Dermis blood vessel endothelial cell (primary cell): Measurements from ENCODE around the gene IMMP2L. TPM values are rescaled to one million over a fixed set of nuclear protein-coding genes. Genes with fewer than 3 reads are reported as not detected.
"Not testable (repeated sequence)": the region's sequence is repeated elsewhere in the genome, so short reads cannot be mapped to it uniquely, and the experiment has no call there.

Experiments
- DNase-seq: peaks from one replicate; pipeline ENCODE4 v3.0.0; 2010
- total RNA-seq: library from RNA; depleted of rRNA; stranded (reverse); fragments of >200 nt; gene quantifications from 2 replicates; pipeline ENCODE4 v1.2.3, GENCODE V29; 2014

Gene IMMP2L
- 5.0 and 8.8 TPM in 2 replicates for total RNA-seq

DNA sequence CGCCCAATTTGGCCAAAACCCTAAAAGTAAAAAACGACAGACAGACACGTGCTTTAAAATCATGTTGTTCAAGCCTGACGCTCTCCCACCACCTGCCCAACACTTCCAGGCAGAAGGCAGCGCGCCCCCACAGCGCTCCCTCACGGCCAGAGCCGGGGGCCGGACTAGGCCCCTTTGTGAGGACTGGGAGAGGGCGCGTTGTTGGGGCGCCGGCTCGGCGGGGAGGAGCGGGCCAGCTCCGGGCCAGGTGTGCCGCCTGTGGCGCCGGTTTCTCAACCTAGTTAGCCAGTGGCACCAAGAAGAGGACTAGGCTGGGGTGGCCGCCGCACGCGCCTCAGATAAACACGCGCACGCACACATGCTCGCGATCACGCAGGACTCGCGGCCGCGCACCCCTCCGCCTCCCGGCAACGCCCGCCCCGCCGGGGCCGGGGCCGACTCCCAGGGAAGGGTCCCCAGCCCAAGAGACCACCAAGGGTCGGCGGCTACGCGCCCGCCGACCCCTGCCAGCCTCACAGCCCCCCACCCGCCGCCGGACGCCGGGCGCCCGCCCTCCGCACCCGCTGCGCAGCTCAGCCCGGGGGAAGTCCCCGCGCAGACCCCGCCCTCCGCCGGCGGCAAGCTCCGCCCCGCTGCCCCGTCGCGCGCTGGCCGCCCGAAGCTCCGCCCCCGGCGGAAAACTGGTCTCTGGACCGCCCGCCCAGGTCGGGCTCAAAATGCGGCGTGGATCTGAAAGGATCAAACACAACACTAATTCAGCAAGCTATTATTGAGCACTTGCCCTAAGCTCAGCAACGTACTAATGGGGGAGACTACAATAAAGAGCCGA, at the start of gene IMMP2L:
TSS of gene IMMP2L (minus strand) at position 589 of the 829 bp plus-strand sequence.
- DNase-seq, result peak; percentile 91

DNA sequence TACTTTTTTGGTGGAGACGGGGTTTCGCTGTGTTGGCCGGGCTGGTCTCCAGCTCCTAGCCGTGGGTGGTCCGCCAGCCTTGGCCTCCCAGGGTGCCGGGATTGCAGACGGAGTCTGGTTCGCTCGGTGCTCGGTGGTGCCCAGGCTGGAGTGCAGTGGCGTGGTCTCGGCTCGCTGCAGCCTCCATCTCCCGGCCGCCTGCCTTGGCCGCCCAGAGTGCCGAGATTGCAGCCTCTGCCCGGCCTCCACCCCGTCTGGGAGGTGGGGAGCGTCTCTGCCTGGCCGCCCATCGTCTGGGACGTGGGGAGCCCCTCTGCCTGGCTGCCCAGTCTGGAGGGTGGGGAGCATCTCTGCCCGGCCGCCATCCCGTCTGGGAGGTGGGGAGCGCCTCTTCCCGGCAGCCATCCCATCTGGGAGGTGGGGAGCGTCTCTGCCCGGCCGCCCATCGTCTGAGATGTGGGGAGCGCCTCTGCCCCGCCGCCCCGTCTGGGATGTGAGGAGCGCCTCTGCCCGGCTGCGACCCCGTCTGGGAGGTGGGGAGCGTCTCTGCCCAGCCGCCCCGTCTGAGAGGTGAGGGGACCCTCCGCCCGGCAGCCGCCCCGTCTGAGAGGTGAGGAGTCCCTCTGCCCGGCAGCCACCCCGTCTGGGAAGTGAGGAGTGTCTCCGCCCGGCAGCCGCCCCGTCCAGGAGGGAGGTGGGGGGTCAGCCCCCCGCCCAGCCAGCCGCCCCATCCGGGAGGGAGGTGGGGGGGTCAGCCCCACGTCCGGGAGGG, 47.4 kb upstream of the IMMP2L start:
- DNase-seq, result not testable (repeated sequence)

DNA sequence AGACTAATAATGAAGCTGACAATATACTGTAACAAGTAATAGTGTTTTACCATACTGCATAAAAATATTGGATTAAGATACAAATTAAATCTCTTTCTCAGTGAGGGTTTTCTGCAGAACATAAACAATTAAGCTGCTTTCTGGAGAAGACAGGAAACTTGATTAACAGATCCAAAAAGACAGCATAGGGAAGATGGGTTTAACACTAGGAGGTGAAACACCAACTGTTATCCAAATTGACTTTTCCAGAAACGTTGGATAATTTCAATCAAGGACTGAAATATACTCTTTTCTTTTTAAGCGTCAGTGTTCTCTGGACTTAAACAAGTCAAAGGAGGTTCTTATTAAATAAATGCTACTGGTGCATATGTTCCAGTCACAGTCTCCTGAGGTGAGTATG, 45.3 kb upstream of the IMMP2L start:
- no peak for DNase-seq

DNA sequence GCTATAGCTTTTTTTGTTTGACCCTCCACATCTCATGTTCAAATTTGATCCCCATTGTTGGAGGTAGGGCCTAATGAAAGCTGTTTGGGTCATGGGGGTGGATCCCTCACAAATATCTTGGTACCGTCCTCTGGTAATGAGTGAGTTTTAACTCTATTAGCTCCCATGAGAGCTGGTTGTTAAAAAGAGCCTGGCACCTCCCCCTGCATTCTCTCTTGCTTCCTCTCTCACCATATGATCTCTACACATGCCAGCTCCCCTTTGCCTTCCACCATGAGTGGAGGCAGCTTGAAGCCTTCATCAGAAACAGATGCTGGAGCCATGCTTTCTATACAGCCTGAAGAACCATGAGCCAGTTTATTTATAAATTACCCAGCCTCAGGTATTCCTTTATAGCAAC, 43.0 kb upstream of the IMMP2L start:
- DNase-seq, result no peak

DNA sequence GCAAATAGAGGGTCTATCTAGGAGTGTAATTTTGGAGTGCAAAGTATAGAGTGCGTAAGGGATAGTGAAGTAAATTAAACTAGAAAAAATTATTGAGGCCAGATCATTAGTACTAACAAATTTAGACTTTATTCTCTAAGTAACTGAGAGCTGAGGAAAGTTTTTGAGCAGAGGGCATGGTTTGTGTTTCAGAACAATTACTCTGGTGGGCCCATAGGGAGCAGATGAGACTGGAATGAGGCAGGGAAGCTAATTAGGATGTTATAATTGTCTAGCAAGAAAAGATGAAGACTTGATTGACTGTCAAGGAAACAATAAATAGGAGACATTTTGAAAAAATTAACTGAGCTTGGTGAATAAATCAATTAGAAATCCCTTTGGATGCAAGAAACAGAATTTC, 37.8 kb upstream of the IMMP2L start:
- no peak for DNase-seq

DNA sequence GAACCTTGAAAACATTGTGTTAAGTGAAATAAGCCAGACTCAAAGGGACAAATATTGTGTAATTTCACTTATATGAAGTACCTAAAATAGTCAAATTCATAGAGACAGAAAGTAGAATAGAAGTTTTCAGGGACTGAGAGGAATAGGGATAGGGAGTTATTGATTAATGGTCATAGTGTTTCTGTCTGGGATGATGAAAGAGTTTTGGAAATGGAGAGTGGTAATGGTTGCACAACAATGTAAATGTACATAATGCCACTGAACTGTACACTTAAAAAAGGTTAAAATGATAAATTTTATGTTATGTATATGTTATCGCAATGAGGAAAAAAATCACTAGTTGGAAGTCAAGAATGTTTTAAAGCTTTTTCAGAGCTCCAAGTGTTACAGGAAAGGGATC, 33.5 kb upstream of the IMMP2L start:
- no peak for DNase-seq

DNA sequence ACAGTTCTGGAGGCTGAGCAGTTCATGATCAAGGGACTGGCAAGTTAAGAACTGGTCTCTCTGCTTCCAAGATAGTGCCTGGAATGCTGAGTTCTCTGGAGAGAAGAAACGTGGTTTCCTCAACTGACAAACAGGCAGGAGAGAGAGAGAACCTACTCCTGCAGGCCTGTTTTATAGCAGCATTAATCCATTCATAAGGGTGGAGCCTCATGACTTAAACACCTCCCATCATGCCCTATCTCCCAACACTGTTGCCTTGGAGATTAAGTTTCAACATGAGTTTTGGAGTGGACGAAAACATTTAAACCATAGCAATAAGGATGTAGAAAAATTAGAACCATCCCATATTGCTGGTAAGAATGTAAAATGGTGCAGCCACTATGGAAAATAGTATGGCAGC, 32.3 kb upstream of the IMMP2L start:
- no peak for DNase-seq

DNA sequence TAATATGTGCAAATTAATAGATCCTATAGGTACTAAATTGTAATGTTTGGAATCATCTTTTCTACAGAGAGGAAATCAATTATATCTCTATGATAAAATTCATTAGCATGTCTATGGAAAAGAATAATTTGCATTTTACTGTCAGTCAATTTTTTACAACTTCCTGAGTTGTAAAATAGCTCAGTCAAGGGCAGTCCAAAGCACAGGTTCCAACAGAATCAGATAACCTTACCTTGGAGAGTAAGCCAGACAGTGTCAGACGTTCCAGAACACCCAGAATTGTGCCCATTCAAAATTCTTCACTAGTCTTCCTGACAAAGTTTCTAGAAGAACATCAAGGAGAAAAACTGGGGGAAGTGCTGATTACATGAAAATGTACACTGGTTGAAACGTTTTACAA, 31.1 kb upstream of the IMMP2L start:
- DNase-seq, result no peak

DNA sequence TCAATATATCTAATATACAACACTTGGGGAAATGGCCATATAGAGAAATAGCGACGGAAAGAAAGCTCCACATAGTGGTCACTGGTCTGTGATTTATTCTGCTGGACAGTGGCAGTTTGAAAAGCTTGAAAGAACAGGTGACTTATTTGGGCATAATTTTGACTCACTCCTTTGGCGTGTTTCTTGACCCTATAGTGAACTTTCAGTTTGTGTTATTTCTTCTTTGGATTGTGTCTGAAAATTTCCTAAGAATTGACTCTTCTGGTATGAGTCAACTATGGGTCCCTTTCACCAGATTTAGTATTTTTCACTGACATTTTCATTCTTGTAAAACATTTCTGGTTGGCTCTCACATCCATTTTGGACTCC, 25.8 kb upstream of the IMMP2L start:
- no peak for DNase-seq

DNA sequence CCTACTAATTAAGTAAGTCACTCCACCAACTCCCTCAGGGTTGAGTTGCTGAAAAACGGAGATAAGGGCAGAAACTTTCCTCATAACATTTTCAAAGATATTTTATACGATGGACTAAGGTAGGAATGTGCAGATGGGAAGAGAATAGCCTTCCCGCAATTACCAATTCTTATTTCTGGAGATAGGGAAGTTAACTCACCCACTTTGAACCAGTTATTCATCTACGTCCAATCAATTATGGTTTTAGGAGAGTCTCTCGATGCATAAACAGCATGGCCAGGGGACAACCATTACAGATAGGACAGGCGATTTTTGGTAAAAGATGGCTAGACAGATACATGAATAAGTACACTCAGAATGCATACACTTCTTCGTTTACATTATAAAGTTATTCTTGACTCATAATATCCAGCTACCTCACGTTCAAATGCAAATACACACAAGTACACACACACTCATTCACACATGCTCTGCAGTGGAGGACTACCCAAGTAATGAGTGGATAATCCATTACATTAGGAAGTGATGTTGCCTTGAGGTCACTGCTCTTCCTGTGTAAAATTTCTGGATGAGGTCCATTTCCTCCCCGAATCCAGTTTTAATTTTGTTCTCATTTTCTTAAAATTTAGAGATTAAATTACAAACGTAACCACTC, 25.2 kb upstream of the IMMP2L start:
- no peak for DNase-seq

DNA sequence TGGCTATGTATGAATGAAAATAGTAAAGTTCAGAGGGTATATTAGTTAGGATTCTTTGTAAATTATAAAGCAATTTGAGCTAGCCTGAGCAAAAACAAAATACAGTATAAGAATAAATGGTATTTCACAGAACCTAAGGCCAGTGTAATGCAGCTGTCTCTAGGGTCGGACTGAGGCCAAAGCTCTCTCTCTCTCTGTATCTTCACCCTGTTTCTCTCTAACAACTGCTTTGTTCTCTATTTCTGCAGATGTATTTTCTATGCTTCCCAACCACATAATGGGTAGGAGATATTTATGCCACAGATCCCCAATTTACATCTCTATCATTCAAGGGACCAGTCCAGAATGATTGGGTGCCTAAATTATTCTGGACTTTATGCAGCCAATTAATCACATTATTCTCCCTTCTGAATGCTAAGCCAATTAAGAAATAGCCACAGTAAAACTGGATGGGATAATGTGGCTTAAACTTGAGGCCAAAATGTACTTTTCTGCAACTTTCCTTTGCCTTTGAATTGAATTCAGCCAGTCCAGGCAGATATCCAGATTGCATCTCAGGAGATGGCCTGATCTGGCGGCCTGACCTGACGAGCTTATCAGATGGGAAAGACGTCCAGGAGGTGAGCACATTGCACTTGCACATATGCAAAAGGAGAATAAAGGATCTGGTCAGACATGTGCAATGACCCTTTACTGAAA, 24.6 kb upstream of the IMMP2L start:
- no peak for DNase-seq

DNA sequence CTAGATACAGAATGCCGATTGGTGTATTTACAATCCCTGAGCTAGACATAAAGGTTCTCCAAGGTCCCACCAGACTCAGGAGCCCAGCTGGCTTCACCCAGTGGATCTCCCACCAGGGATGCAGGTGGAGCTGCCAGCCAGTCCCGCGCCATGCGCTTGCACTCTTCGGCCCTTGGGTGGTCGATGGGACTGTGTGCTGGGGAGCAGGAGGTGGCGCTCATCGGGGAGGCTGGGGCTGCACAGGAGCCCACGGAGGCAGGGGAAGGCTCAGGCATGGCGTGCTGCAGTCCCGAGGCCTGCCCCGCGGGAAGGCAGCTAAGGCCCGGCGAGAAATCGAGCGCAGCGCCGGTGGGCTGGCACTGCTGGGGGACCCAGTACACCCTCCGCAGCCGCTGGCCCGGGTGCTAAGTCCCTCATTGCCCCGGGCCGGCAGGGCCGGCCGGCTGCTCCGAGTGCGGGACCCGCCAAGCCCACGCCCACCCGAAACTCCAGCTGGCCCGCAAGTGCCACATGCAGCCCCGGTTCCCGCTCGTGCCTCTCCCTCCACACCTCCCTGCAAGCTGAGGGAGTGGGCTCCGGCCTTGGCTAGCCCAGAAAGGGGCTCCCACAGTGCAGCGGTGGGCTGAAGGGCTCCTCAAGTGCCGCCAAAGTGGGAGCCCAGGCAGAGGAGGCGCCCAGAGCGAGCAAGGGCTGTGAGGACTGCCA, 19.6 kb upstream of the IMMP2L start:
- DNase-seq, result not testable (repeated sequence)

DNA sequence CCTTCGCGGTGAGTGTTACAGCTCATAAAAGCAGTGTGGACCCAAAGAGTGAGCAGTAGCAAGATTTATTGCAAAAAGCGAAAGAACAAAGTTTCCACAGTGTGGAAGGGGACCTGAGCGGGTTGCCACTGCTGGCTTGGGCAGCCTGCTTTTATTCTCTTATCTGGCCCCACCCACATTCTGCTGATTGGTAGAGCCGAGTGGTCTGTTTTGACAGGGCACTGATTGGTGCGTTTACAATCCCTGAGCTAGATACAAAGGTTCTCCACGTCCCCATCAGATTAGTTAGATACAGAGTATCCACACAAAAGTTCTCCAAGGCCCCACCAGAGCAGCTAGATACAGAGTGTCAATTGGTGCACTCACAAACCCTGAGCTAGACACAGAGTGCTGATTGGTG, 18.9 kb upstream of the IMMP2L start:
- not testable (repeated sequence) for DNase-seq

DNA sequence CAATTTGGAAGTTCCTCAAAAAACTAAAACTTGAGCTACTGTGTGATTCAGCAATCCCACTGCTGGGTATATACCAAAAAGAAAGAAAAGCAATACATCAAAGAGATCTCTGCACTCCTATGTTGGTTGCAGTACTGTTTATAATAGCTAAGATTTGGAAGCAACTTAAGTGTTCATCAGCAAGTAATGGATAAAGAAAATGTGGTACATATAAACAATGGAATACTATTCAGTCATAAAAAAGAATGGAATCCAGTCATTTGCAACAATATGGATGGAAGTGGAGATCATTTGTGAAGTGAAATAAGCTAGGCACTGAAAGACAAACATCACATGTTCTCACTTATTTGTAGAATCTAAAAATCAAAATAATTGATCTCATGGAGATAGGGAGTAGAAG, 16.5 kb upstream of the IMMP2L start:
- DNase-seq, result no peak

DNA sequence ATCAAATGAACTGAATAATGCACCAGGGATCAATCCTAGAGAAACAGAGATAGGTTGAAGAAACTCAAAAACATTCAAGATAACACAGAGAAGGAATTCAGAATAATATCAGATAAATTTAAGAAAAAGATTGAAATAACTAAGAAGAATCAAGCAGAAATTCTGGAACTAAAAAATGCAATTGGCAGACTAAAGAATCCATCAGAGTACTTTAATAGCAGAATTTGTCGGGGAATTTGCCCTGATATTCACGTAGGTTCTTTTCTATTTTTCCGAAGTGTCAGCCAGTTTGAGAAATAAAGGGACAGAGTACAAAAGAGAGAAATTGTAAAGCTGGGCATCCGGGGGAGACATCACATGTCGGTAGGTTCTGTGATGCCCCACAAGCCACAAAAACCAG, 9.4 kb upstream of the IMMP2L start:
- DNase-seq, result no peak

DNA sequence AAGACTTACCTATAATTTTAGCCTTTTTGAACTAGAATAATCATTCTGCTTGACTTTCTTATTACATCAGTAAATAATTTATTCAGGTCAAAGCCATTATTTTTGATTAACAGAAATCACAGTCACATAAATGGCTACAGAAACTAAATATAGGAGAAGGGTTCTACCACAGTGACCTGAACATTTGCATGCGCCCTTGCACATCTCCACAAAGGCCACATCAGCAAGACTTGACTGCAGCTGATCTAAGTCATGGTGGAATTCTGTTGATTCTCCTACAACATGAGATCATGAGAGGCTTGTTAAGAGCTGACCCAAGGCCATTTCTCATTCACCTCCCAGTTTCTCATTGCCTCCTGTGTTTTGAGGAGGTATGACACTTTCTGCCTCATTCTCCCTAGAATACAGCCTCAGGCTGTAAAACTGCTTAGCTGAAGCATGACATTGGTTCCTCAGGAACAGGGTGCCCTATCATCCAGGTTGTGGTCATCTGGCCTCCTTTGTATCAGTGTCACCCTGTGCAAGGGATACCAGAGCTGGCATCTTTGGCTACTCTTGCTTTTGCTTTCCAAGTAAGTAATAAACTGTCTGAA, 6.7 kb upstream of the IMMP2L start:
- no peak for DNase-seq

DNA sequence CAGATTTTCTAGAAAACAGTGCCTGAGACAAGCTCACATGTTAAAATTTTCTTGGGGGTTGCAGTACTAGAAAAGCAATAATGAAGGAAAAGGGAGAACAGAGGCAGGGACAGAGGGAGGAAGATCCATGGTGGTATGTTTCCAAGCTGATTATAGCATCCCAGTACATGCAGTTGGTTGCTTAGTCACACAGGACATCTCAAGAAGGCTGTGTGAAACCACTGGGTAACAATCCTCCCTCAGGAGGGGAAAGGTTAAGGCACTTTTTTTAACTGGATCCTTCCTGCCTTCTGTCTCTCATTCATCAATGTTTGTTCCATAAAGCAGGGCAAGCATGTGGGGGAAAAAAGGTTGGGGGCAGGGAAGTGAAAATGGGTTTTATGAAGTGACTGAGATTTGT, 6.1 kb upstream of the IMMP2L start:
- no peak for DNase-seq

DNA sequence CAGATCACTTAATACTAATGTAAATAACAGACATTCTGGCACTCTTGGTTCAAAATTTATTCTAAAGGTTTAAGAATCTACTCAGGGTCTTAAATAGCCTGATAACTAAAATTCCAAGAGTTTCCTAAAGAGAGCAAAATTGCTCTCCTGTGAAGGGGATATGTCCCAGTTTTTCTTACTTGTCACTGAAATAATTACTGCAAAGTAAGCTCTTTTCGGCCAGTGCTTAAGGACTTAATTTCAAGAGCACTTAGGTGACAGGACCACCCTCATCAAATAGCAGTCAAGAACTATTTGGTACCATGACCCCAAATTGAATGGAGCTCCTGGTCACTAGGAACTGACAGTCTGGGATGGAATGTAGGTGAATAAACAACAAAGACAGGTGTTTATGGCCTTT, 1.8 kb upstream of the IMMP2L start:
- DNase-seq, result no peak

DNA sequence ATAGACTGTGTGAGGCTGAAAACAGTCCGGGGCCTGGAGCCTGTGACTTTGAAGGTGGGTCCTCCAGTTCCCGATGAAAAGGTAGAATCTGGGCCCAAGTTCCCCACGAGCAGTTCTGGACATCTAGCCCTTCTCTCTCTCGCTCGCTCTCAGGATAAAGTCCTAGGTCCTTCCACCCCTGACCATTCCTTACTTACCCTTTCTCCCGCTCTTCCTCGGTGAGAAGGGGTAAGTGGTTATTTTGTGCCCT, 713 bp downstream of the IMMP2L start:
- DNase-seq, result no peak

DNA sequence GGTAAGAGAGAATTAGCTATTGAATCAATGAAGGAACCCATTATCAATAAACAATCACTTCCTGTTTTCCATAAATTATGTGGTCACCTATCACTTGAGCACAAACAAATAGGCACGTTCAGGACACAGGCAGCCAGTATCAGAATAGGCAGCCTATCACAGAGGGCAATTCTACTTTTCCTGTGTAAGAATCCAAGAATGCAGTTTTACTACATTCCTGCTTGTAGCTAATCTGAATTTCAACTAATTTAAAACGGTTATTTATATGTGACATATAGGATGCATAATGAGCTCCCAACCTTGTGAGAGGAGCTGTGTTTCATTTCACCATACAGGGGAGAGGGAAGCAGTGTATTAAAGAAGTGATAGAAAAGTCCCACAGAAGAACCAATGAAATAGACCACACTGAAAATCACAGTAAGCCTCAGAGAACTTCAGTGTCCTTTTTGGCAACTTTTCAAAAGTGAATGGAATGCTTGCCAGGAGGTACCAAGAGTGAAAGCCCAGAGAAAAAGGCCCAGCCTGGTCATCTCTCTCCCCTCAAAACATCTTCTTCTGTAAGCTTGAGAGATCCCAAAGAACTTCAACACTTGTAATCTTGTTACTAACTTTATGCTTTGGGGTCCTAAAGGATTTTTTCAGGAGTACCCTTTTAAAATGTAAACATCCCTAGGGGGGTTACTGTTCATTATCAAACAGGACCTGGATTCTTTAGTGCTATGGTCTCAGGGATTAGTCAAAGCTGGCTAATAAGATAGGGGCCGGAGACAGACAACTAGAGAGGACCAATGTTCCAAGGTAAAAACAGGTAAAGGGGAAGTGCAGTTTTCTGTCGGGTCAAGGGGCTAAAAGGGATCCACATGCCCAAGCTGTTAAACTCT, 1.3 kb downstream of the IMMP2L start:
- peak; percentile 61 for DNase-seq

DNA sequence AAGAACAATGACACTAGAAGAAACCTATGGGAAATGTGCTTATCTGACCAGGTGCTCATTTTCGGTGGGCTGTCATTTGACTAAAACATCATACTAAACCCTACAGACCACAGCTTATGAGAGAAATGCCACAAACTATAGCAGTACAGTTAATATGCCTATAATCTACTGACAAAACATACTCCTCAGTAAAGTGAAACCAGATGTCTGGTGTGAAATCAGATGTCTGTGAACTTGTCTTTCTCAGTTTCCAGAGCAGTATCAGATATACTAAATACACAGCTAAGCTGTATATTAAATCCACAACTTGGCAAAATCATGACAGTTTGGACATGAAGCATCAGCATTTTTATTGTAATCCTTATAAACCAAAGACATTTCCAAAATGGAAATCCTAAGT, 3.3 kb downstream of the IMMP2L start:
- no peak for DNase-seq
